HG03442 (cell line): ENCODE measurements around the gene FOXA3.

Source experiments
- ATAC-seq: cut with Tn5 transposase; IDR thresholded peaks from one replicate; pipeline ENCODE4 v1.9.1; 2021; ENCODE audit warnings: mild to moderate bottlenecking, moderate library complexity; ENCODE audit not compliant: unreplicated experiment

Gene FOXA3

DNA sequence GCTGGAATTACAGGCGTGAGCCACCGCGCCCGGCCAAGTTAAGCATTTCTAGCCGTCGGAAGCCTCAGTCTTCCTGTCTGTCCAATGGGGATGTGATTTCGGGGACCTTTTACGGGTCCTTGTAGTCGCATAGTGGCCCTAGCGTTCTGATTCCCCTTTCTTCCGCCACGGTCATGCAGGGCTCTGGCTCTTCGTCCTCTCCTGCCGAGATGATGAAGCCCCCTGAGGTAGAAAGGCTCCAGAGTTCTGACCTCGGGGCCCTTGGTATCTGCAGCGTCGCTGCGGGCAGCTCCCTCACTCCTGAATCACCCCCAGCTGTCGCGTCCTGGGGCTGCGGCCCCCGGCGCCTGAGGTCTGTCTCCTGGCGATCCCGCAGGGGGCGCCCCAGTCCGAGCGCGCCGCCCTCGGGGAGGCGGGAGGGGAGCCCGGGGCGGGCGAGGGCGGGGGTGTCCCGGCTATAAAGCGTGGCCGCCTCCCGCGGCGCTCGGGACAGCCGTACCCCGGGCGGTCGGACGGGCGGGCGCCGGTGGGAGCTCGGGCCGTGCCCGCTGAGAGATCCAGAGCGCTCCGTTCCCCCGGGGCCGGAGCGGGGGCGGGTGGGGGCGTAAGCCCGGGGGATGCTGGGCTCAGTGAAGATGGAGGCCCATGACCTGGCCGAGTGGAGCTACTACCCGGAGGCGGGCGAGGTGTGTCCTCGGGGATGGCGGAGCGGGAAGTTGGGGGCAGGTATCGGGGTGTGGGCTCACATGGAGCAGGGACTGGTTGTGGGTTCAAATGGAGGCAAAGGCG, at the start of gene FOXA3:
Gene FOXA3, plus strand, starts transcription at position 487 of the 789 bp plus-strand sequence. Its CDS starts 131 bp downstream, at position 618.
- peak; percentile 31 for ATAC-seq

DNA sequence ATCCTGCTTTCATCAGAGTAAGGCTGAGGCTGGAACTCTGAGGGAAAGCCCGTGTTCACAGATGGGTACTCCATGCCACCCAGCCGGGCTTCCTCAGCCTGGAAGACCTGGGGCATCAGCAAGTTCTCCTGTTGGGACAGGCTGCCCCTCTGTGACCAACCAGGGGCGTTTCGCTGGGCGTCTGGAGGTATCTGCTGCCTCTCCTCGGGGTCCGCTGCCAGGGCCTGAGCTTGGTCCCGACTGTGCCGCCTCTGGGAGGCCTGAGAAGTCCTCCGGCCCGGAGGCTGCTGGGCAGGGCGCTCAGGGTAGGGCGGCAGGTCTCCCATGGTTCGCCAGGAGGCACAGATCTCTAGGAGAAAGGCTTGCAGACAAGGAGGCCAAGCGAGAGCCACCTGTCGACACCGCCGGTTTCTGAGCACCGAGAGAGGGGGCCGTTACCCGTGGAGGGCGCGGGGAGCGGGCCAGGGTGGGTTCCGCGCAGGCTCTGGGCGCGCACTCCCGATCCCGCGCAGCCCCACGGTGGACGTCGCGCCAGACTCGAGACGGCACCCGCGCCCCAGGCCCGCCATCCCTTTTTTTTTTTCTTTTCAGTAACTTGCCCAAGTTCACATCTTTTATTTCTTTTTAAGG, 49.2 kb upstream of the FOXA3 start, which contains the start of gene RSPH6A:
Gene RSPH6A, minus strand, starts transcription at position 458 of the 630 bp plus-strand sequence. Its CDS starts 132 bp downstream, at position 326.
- no peak for ATAC-seq

DNA sequence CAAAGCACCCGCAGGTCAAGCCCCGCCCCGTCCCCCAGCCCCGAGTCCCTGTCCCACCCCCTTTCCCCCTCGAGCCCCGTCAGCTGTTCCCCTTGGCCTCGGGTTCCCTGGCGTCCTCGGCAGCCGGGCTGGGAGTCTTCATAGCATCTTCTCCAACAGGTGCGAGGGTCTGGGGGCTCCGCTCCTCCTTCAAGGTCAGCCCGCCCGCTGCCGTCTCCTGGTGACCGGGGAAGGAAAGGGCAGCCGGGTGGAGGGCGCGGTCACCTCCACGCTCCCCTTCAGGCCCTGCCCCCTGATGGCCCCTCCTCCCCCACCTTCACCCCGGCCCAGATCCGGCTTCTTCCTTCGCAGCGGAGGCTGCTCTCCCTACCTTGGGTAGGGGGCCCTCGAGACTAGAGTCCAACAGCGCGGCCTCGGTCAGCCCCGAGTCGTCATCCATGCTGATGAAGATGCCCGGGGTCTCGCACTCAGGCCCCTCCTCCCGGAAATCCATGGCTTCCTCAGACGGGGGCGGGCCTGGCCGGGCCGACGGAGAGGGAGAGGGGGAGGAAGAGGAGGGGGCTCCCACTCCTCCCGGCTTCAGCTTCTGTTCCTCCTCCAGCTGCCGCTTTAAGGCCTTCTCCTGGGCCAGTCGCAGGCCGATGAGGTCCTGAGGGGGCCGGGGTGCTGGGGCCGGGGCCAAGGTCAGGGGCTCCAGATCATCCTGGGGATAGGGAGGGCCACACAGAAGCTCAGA, 48.5 kb upstream of the FOXA3 start:
- no peak for ATAC-seq

DNA sequence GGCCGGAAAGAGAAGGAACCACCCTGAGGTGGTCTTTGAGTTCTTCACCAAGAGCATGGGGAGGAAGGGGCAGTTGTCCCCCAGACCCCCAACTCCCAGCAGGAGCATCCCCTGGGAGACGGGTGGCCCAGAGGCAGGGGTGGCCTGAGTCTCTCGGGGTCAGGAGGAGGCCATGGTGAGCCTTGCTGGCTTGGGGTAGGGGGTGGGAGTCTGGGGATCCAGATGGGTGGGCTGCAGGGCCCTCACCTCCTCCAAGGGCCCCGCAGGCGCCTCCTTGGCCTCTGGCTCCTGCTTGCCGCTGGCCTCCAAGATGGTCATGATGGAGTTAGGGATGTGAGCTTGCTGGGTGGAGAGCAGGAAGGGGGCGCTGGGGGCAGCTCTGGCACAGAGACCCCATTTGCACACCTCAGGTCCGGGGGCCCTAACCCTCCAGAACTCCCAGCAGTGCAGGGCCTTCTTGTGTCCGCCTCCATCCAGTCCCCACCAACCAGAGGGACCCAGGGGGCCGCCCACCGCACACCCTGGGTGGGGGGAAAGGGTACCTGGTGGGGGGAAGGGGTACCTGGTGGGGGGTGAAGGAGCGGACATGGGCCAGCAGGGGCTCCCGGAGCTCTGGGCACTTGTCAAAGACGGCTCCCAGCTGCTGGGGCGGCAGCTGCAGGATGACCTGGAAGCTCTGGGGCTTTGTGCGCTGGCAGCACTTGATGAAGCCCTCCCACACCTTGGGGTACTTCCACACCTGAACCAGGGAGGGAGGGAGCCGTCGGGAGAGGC, 47.7 kb upstream of the FOXA3 start:
- no peak for ATAC-seq

DNA sequence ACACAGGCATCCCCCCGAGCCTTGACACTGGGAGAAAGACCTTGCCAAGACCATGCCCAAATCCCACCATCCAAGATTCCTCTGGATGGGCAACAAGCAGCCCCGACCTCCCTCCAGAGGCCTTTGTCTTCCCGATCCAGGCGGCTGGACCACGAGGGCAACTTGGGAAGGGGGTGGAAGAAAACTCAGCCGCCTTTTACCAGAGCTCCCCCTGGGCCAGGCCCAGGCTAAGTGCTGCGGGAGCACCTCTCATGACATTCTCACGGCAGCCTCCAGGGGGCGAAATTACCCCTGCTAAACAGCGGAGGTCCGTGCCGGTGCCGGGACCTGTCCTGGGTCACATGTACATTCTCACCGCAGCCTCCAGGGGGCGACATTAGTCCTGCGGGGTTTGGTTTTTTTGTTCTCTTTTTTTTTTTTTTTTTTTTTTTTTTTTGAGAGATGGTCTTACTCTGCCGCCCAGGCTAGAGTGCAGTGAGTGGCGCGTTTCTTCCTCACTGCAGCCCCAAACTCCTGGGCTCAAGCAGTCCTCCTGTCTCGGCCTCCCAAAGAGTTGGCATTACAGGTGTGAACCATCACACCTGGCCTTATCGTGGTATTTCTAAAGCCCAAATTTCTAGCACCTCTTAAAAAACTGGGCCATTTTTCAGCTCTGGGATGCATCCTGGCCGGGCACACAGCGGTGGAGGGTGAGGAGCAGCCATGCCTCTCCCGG, 47.0 kb upstream of the FOXA3 start:
- ATAC-seq: peak; percentile 74

DNA sequence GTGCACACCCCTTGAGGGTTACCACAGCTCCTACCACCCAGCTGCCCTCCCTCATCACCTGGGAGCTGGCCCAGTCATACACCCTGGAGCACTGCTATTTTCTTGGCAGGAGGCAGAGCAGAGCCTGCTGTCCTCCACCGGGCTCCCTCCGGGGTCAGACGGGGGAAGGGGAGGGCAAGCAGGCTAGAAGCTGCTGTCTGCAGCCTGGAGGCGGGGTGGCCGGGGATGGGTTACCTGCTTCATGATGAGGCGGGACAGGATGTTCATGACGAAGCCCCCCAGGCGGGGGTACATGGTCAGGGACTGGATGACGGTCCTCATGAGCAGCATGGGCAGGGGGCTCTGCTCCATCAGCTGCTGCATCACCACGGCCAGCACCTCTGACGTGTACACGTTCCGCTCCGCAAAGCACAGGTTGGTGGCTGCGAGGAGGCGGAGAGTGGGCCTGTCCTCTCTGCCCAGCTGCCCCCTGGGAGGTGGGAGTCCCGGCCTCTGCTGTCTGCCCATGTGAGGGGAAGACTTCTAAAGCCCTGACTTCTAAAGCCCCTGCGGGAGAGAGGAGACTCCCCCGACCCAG, 46.3 kb upstream of the FOXA3 start:
- no peak for ATAC-seq

DNA sequence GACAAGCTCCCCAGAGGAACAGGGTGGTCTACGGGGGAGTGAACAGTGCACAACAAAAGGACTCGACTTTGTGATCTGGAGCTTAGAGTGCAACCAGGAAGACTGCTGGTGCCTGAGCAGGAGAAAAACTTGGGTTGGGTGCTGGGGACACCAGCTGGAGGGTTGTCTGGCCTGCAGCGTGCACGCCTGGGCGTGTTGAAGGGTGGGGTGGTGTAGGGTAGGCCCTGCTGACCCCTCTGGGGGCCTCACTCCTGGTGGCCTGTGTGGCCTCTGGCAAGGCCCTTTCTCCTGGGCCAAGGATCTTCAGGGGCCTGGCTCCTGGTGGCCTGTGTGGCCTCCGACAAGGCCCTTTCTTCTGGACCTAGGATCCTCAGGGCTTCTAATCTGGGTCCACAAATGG, 44.4 kb upstream of the FOXA3 start:
- ATAC-seq: no peak

DNA sequence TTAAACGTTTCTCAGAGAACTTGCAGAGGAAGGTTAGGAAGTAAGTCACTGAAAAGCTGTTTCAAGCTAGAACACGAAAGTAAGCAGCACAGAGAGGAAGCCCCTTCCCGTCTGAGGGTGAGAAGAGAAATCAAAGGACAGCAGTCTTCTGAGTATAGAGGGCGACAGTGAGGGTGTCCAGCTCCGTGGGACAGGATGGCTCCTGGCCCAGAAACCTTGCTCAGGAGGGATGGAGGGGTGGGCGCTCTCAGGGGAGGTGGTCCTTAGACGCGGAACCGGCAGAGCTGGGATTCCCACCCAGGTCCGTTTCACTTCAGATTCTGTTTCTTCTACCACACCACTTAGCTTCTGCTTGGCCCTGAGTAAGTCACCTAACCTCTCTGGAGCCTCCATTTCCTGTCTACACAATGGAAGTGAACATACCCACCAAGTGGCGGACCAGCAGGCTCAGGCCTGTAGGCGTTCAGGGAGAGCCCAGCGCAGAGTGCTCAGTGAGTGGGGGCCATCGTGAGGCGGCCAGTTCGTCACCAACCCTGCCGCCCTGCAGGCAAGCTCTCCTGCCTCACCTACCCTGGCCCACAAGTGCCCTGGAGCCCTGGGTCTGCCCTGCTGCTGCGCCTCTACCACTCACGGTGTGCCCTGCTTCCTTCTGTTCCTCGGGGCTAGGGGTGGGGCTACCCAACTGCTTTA, 43.6 kb upstream of the FOXA3 start:
- no peak for ATAC-seq

DNA sequence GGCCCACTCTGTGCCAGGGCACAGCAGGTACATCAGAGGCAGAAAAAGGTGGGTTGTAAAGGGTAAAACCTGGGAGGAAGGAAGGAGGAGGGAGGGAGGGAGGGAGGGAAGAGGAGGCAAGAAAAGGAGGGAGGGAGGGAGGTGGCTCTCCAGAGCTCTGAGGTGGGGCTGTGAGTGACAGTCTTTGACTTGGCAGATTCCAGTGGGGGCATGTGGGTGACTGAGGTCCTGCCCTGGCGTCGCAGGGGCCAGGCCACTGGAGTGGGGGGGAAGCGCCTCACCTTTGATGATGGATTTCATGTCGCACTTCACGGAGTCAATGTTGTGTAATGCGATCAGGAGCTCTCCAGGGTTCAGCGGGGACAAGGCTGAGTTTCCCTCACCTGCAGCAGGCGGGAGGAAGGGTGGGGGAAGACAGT, 43.0 kb upstream of the FOXA3 start:
- ATAC-seq: no peak

DNA sequence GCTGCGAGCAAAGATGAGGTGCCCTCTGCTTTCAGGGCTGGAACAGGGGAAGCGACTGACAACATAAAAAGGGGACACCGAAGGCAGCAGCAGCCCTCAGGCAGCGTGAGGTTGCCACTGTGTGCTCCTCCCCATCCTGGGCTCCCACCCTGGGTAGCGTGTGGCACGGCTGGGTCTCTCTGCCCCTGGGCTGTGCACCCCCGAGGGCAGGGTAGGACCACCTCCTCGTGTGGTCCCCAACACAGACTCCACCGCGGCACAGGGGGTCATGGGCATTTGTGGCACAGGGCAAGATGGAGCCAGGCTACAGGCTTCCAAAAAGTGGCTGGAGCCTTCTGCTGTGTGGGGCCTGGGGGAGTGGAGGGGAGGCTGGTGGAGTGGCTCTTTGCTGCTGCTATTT, 42.6 kb upstream of the FOXA3 start:
- ATAC-seq: no peak

DNA sequence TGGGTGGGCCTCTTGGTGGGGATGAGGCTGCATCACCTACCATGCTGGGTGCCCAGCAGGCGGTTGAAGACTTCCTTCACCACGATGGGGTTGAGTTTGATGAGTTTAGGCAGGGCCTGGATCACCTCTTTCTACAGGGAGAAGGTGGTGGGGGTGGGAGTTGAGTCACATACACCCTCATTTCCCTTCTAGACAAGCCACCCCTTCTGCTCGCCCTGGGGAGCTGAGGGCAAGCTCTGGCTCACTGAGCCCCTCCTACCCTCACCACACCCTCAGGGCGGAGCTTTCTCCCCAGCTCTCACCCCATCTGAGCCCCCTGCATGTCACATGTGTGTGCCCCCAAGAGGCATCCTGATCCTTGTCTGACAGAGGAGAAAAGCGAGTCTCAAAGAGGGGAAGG, 41.4 kb upstream of the FOXA3 start:
- no peak for ATAC-seq

DNA sequence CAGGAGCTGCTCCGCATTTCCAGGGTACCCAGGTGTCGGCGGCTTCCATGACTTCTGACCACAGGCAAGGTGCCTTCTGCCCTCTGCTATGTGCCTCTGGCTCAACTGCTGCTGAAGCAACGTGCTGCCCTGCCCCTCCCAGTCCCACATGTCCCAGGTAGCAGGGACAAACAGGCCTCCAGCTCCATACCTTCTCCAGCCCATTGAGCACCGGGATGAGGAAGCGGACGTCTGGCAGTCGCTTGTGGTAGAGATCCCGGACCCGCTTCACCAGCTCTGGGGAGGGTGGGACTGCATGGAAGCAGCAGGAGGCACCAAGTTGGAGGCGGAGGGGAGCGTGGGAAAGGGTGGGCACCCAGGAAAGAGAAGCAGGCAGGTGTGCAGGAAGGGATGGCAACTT, 40.9 kb upstream of the FOXA3 start:
- no peak for ATAC-seq

DNA sequence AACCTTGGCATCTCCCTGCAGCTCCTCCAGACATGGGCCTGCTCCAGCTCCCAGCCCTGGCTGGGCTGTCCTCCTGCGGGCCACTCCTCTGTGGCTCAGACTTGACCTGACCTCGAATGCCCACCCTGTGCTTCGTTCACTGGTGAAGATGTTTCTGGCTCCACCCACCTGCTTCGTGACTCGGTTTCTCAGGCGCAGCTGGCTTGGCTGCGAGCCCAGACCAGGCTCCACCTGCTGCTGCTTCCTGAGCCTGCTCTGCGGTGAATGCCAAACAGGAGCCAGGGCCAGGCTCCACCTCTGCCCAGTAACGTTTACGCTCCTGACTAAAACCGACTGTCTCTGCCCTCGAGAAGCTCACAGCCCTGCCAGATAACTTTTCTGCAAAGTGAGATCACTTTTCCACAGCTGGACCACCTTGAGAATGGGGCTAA, 40.1 kb upstream of the FOXA3 start:
- ATAC-seq: no peak

DNA sequence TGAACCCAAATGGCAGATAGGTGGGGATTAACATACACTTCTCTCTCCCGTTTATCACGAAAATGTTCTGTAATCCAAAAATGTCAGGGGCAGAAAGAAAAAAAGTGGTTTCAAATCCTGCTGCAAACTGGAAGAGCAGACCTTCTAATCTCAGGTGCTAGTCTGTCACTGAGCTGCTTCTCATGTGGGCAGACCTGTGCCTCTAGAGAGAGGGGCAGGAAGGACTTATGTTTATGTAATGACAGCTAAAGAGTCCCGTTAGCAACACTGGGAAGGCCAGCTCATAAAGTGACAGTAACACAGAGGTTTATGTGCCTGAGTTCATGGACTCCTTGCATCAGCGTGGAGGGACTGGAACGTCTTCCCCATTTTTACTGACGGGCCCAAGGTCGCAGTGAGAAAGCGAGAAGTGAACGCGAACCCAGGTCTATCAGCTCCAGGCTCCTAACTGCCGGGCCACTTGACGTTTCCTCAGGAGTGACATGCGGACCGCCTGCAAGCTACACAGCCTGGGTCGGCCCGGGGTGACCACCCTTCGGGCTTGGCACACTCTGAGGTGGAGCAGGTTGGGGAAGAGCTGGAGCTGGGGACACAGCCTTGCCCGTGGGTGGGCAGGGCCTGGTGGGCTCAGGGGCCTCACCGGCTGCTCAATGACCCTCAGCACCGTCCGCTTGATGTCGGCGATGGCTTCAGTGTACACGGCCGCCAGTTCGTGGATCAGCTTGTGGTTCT, 39.4 kb upstream of the FOXA3 start:
- ATAC-seq: no peak

DNA sequence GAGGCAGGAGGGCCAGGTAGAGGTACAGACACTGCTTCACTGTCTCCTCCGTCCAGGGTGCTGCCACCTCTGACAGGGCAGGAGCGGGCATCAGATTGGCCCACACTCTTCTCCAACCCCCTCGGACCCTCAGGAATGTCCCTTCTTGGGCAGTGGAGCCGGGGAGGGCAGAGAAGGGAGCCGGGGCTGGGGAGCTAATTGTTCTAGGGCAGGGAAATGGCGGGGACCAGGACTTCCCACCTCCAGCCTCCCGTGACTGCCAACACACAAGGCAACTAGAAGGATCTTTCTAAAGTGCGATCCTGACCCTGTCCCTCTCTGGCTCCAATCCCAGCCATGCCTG, 38.9 kb upstream of the FOXA3 start:
- no peak for ATAC-seq

DNA sequence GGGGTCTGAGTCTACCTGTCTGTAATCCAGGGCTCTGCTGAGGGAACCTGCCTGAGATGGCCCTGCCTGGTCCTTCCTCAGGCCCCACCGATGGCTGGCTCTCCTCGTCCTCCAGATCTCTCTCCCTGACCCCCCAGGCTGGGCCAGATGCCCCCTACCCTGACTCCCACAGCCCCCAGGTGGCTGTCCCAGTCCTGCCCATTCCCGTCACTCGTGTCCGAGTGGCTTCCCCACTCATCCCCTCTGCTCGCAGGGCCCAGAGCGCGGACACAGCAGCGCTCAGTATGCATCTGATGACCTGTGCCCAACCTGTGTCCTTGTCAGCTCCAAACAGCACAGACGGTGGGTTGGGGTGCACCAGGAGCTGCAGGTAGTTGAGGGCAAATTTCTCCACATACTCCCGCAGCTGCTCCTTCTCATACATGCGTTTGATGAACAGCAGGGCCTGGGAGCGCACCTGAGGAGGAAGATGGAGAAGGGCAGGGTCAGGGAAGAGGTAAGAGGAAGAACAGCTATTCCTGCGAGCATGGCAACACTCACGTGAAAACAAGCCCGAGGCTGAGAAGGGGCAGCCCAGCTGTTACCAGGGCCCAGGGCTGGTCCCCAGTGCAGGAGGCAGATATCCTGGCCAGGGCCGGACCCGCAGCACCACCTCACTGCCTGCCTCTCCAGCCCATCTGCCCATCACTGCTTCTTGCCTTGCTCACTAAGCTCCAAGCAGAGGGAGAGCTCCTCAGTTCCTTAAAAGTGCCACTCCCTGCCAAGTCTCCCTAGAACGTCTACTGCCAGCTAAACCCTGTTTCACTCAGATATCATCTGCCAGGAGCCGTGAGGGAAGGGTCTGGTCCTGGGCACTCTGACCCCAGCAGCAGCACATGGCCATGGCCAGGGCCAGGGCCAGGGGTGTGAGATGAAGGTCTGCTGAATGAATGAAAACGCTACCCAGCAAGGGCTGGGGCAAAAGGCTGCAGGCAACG, 37.9 kb upstream of the FOXA3 start:
- no peak for ATAC-seq

DNA sequence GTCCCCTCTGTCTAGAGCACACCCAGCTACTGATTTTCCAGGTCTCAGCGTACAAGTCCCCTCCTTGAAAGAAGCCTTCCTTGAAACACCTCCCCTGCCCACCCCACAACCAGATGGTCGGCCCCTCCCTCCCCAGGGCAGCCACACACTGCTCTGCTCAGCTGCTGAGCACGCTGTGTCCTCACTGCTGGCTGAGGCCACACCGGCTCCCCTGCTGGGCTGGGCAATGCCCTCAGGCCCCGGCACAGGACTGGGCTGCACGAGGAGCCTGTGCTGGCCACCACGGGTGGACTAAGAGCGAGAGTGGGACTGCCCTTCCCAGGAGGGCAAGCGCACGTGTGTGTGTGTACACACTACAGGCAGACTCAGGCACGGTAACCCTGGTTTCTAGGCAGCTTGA, 37.2 kb upstream of the FOXA3 start:
- no peak for ATAC-seq
